Measurements from ENCODE around the gene DSCAML1.
A peak's percentile ranks its signal among the peaks of the same experiment; 100 is the strongest.

DSCAML1 gene

GRCh38 chr11:117607449-117607848, 189.6 kb downstream of the DSCAML1 start:
- DNase-seq (ENCODE audit: low read depth) = no peak

DNA sequence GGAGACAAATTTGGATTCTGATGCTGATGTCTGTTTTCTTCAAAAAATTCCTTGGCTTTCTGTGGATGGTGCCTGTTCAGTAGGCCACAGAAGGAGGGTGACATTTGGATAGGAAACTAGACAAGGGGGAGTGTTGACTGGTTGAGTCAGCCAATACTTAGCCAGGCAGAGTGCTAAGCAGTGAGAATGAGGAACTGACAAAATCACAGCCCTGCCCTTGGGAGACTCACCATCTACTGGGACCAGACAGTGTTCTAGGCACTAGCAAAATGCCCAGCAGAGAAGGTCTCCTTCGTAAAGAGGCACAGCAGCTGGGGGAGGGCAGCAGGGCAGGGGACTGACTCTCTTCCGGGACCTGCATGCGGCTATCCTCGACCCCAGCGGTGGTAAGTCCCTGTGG, 190.2 kb downstream of the DSCAML1 start:
- DNase-seq (ENCODE audit: low read depth) = no peak

DNA sequence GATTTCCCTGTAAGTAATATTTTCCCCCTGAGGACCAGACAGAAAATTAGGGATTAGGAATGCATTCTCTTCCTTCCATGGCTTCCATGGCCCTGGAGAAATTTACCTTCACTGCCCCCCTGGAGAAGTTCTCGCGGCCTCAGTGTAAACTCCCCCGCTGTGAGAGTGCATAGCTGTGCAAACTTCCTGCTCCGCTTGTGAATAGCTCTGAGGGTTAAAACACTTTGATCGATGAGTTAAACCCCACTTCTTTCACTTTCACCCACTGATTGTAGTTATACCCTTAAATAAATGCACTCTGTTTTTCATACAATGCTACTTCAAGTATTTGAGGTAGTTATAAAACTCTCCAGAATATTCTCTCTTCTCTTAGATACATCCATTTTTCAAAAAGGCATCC, 190.8 kb downstream of the DSCAML1 start:
- DNase-seq (ENCODE audit: low read depth) = no peak

- DNase-seq (ENCODE audit: low read depth) = no peak
Measured at GRCh38 chr11:117605331-117605730, 191.7 kb downstream of the DSCAML1 start.

DNA sequence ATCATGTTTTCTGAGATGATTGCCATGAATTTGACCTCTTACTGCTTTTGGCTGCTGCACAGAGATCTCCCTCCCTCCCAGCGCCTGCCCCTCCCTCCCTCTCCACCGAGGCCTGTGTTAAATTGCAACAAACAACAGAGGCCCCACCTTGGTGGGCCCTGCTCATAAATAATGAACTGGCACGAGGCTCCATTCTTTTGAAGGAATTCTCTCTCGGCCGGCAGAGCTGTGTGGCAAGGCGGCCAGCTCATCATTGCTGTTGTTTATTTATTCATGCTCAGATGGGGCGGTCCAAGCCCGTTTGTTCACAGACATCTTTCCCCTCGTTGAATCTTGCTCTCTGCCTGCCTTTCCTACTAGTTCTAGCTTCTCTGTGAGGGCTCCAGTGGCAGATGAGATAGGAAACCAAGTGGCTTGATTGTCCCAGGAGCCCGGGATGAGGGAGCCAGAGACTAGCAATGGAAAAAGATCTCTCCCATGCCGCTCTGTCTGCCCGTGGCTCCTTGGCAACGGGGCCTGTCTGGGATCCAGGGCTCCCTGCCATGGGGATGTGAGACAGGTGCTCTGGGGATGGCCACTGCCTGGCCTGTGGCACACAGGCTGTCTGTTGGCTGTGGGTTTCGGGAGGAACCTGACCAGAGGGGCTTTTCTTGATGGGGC, 192.6 kb downstream of the DSCAML1 start:
- no peak for DNase-seq (ENCODE audit: low read depth)

DNA sequence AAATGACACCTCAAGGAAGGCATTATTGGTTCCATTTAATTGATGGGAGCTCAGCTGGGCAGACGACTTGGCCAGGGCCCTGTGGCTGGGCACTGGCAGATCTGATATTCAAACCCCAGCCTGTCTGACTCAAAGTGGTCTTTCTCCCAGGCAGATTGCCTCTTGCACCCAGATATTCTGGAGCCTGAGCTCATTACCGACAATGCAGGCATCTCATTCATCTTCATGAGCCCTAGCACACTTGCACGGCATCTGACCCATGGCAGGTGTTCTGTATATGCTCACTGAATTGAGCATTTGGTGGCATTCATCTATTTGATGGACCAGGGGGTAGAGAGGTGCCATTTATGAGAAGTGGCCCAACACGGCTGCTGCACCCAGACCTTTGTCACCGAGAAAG, 193.1 kb downstream of the DSCAML1 start:
- DNase-seq (ENCODE audit: low read depth) = no peak

- DNase-seq (ENCODE audit: low read depth) = no peak
Measured at GRCh38 chr11:117601006-117601708, 195.9 kb downstream of the DSCAML1 start.

GRCh38 chr11:117600234-117600783, 196.7 kb downstream of the DSCAML1 start:
- no peak for DNase-seq (ENCODE audit: low read depth)

DNA sequence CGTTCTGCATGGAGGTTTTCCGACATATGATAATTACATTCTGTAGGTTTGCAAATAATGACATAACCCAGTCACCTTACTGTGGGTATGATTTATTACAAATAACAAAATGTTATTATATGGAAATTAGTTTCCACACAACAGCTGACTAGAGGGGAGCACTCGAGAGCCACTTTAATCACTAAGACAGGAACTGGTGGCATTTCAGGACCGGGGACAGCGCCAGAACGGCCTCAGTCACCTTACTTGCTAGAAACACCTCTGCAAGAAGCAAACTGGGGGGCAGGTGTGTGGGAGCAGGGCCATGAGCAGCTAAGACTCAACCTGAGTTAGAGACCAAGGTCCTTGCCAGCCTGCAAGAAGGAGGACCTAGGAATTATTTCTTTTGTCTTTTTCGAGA, 199.9 kb downstream of the DSCAML1 start:
- DNase-seq (ENCODE audit: low read depth) = peak; percentile 17

- DNase-seq (ENCODE audit: low read depth) = no peak
Measured at GRCh38 chr11:117595440-117595839, 201.6 kb downstream of the DSCAML1 start.

- DNase-seq (ENCODE audit: low read depth) = no peak
Measured at GRCh38 chr11:117594721-117595120, 202.3 kb downstream of the DSCAML1 start.

GRCh38 chr11:117593065-117593464, 204.0 kb downstream of the DSCAML1 start:
- DNase-seq (ENCODE audit: low read depth) = no peak

DNA sequence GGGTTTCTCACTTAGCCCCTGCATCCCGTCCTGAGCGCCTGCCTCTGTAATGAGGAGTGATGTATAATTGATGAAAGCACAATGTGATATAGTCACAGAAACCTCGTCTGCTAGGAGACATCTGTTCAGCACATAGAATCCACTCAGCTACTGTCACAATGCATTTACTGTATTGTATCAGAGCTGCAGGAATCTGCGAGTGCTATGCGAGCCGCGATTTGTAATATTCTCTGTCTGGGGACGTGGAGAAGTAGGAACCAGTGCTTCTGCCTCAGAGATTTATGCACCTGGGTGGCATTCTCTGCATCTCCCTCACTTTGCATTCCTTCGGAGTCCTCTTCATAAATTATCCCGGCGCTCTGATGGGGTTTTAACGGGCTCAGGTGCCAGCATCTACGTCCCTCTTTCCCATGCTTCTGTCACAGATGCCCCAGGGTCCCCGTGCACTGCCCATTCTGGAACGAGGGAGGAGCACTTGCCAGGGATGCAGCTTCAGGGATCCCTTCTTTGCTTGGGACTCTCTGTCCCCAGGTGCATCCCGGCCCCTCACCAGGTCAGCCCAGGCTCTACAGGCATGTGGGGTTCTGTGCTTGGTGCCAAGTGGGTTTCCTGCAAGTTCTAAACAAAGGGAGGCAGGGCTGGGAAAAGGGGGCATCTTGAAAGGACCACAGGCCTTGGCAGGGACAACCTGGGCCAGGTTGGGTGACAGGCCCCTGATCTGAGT, 205.5 kb downstream of the DSCAML1 start:
- no peak for DNase-seq (ENCODE audit: low read depth)

- no peak for DNase-seq (ENCODE audit: low read depth)
Measured at GRCh38 chr11:117589063-117589462, 208.0 kb downstream of the DSCAML1 start.

GRCh38 chr11:117588166-117588810, 208.7 kb downstream of the DSCAML1 start:
- no peak for DNase-seq (ENCODE audit: low read depth)

DNA sequence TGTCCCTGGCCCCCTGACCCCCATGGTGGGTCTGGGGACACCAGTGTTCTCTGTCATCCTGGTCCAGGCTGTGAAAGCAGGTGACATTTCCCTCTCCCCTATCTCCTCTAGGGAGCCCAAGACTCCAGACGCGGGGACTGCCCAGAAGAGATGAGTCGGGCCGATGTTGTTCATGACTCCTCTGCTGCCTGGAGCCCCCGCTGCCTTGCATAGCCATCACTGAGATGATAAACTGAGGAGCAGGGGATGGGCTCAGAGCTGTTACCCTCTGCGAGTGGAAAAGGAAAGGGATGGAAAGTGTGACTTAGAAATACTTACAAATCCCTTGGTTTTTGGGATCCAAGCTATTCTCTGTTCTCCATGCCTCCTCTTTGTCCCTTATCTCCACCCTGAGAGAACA, 209.6 kb downstream of the DSCAML1 start:
- no peak for DNase-seq (ENCODE audit: low read depth)

DNA sequence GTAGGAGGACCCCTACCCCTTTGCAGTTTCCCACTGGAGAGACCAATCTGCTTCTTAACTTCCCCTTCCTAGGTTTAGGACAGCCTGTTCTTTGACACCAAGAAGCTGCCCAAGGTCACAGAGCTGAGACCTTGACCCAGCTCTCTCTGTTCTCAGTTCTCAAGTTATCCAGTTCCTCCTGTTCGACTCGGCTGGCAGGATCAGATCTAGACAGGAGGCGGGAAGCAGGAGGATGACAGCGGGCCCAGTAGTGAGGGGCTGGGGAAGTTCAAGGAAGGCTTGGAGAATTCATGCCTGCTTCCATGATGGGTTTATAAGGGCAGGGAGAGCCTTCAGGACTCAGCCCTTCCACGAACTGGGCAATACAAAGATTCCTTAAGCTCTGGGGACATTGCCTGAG, 210.6 kb downstream of the DSCAML1 start:
- no peak for DNase-seq (ENCODE audit: low read depth)

DNA sequence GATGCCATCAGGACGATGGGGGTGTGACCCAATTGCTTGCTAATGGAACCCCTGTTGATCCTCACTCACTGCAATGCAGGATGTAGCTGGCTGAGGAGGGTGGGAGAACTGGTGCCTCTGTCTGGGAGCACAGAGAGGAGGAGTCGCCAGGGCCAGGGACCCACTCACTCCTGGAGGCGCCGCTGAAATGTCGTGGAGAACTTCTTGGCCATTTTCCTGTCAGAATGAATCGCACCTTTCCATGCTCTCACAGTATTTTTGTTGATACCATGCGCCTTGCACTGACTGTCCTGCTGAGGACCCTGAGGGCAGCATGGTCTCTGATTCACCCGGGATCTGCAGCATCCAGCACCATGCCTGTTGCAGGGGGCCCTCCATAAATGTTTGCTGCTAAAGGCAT, 211.4 kb downstream of the DSCAML1 start:
- no peak for DNase-seq (ENCODE audit: low read depth)

DNA sequence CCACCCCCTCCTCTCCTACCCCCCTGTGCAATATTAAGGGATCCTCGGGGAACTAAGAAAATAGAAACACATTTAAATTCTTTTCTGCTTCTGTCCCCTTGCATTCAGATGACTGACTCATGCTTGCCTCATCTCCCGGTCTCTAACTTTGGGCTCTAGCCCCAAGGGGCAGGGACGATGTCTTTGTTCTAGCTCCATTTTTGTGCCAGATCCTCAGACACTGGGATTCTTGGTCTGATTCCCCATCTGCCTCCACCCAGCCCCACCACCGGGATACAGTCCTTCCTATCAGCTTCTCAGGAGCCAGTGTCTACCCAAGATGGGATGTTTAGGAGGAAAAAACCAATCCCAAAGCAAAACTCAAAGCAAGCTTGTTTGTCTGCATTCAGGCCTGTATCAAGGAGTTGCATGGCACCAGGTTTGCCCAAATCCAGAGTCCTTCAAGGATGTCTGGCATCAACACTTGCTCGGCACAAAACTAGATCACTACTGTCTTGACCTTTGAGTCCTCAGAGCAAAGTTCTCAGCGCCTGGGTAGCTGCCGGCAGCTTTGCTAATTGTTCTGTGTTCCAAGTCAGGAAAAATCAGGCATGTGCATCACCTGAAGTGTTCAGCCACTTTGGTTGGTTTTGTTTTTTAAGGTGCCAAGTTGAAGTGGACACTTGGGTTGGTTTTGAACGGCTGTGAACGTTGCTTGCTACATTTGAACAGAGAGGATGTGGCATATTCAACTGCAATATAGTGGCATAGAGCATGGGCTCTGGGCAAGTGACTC, 212.8 kb downstream of the DSCAML1 start:
- DNase-seq (ENCODE audit: low read depth) = no peak

GRCh38 chr11:117583063-117583801, 213.8 kb downstream of the DSCAML1 start:
- no peak for DNase-seq (ENCODE audit: low read depth)

GRCh38 chr11:117582433-117582832, 214.6 kb downstream of the DSCAML1 start:
- no peak for DNase-seq (ENCODE audit: low read depth)

All from activated T-cell treated with anti-CD3 and anti-CD28 coated beads for 1 hour (primary cell).